ENCODE results near the gene MYEF2. TPM values are rescaled to one million over a fixed set of nuclear protein-coding genes. Genes with fewer than 3 reads are reported as not detected.

MYEF2 gene
- polyA plus RNA-seq, 3 donors: 0.37 TPM; not detected in 2

- H3K4me1 ChIP-seq (ENCODE audit: control insufficient read depth in 1 of 2, insufficient read depth in 2 of 2, low read length in 2 of 2): no peaks in the 10 kb centered on the region
- no peaks in the 10 kb centered on the region for H3K36me3 ChIP-seq (replicated peaks in 1 of 2; ENCODE audit: control insufficient read depth in 1 of 2, insufficient read depth in 2 of 2, low read length in 2 of 2)
- peaks cover 2% of the 10 kb centered on the region for H3K4me1 Mint-ChIP-seq
- no peak overlapping the region for H3K27ac Mint-ChIP-seq
- H3K27ac ChIP-seq (ENCODE audit: low read depth in 1 of 2, low read length in 2 of 2): no peak overlapping the region
- H3K36me3 Mint-ChIP-seq: no peaks in the 10 kb centered on the region
- no peak for DNase-seq
- no peaks in the 10 kb centered on the region for H4K20me1 ChIP-seq (ENCODE audit: insufficient read depth, low read length)
- H2AFZ ChIP-seq (ENCODE audit: insufficient read depth, low read depth, low read length, poor library complexity, severe bottlenecking): no peak overlapping the region
- no peak overlapping the region for H3K4me3 Mint-ChIP-seq
- H3K9me3 ChIP-seq (replicated peaks in 1 of 2; ENCODE audit: control insufficient read depth in 1 of 2, insufficient read depth in 1 of 2, low read length in 2 of 2): no peaks in the 10 kb centered on the region
- no peak overlapping the region for H3K4me2 ChIP-seq (replicated peaks; ENCODE audit: extremely low read depth, low read length, poor library complexity, severe bottlenecking)
- no peak overlapping the region for H3K9ac ChIP-seq (ENCODE audit: insufficient read depth, low read length, poor library complexity, severe bottlenecking)
- no peaks in the 10 kb centered on the region for H3K27me3 ChIP-seq (ENCODE audit: control insufficient read depth in 2 of 2, insufficient read depth in 2 of 2, low read length in 2 of 2)
- peaks cover 0 to 8% (median 0%) of the 10 kb centered on the region in 3 donors for H3K27me3 Mint-ChIP-seq (ENCODE audit: low read depth in 3 of 3)
- H3K9me3 Mint-ChIP-seq: peaks cover 0 to 3% (median 1%) of the 10 kb centered on the region in 7 donors
- no peak overlapping the region for H3K4me3 ChIP-seq (replicated peaks in 1 of 3; ENCODE audit: low read depth in 2 of 3, low read length in 3 of 3)
- no peaks in the 10 kb centered on the region for H3K79me2 ChIP-seq (ENCODE audit: insufficient read depth, low read length)
- no peak for TF ChIP-seq CTCF (IDR thresholded peaks at IDR 0.05)
- intact Hi-C loops (cut with micrococcal nuclease): no loop called here
Observed at GRCh38 chr15:48131324-48131723, 46.8 kb downstream of the MYEF2 start.

DNA sequence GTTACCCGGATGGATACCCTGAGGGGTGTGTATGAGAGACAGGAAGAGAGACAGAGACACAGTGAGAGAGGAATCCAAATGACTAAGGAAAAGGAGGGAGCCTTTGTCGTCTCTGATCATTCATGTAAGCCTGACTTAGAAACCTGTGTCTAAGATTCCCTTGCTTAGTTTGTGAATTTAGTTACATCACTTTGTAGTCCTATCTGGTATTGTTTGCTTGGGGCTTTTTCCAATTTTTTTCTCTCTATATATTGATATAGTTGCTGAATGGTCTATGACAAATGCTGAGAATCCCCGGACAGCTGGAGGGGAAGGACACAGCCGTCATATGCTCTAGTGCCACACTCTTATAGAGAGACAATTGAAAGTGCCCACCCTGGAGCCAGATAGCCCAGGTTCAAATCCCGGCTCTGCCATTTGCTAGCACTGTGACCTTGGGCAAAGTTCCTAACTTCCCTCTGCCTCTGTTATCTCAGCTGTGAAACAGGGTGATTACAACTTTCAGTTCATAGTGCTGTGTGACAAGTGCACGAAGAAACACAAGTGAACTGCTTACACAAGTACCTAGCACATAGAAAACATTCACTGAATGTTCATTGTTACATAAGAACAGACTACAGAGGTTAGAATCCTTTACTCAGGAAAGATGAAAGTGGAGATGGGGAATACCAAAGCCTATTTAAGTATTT lies 51.3 kb downstream of the MYEF2 start:
- H3K9ac ChIP-seq (ENCODE audit: insufficient read depth, low read length, poor library complexity, severe bottlenecking): no peak overlapping the region
- no peak overlapping the region for H3K27ac ChIP-seq (ENCODE audit: low read depth in 1 of 2, low read length in 2 of 2)
- H2AFZ ChIP-seq (ENCODE audit: insufficient read depth, low read depth, low read length, poor library complexity, severe bottlenecking): no peak overlapping the region
- no peak overlapping the region for H3K4me3 Mint-ChIP-seq
- H3K27me3 ChIP-seq (ENCODE audit: control insufficient read depth in 2 of 2, insufficient read depth in 2 of 2, low read length in 2 of 2): no peaks in the 10 kb centered on the region
- H3K4me2 ChIP-seq (replicated peaks; ENCODE audit: extremely low read depth, low read length, poor library complexity, severe bottlenecking): no peak overlapping the region
- peaks cover 0 to 3% (median 0%) of the 10 kb centered on the region in 7 donors for H3K9me3 Mint-ChIP-seq
- H3K27ac Mint-ChIP-seq: no peak overlapping the region
- no peak overlapping the region for H3K4me3 ChIP-seq (replicated peaks in 1 of 3; ENCODE audit: low read depth in 2 of 3, low read length in 3 of 3)
- no peak for TF ChIP-seq CTCF (IDR thresholded peaks at IDR 0.05)
- no peak for DNase-seq
- no peaks in the 10 kb centered on the region for H3K36me3 Mint-ChIP-seq
- no peaks in the 10 kb centered on the region for H3K9me3 ChIP-seq (replicated peaks in 1 of 2; ENCODE audit: control insufficient read depth in 1 of 2, insufficient read depth in 1 of 2, low read length in 2 of 2)
- no peaks in the 10 kb centered on the region for H3K4me1 ChIP-seq (ENCODE audit: control insufficient read depth in 1 of 2, insufficient read depth in 2 of 2, low read length in 2 of 2)
- no peaks in the 10 kb centered on the region for H3K36me3 ChIP-seq (replicated peaks in 1 of 2; ENCODE audit: control insufficient read depth in 1 of 2, insufficient read depth in 2 of 2, low read length in 2 of 2)
- no peaks in the 10 kb centered on the region for H3K79me2 ChIP-seq (ENCODE audit: insufficient read depth, low read length)
- 80% methylated on average over 1 of the region's 6 CpGs for WGBS (ENCODE audit: insufficient coverage)
- H3K27me3 Mint-ChIP-seq (ENCODE audit: low read depth in 3 of 3): peaks cover 0 to 7% (median 6%) of the 10 kb centered on the region in 3 donors
- H4K20me1 ChIP-seq (ENCODE audit: insufficient read depth, low read length): no peaks in the 10 kb centered on the region
- intact Hi-C loops (cut with micrococcal nuclease): no loop called here
- peaks cover 2% of the 10 kb centered on the region for H3K4me1 Mint-ChIP-seq
